ENCODE measurements around the gene TSKS.

- TF ChIP-seq CTCF (conservative IDR thresholded peaks at IDR 0.05; ENCODE audit: low read length) = no peak
- no peak for TF ChIP-seq EZH2phosphoT487 (IDR thresholded peaks at IDR 0.05; ENCODE audit: borderline replicate concordance, low read depth, low read length)
Observed at GRCh38 chr19:49779731-49780555, 16.8 kb upstream of the TSKS start.

Data from OCI-LY7 (cell line).